HG03342 (cell line): Measurements from ENCODE around the gene NHS.
A peak's percentile ranks its signal among the peaks of the same experiment; 100 is the strongest.

Experiments
- ATAC-seq: cut with Tn5 transposase; IDR thresholded peaks from one replicate; pipeline ENCODE4 v1.9.1; 2021; ENCODE audit warnings: mild to moderate bottlenecking, moderate library complexity; ENCODE audit not compliant: unreplicated experiment

The NHS gene

DNA sequence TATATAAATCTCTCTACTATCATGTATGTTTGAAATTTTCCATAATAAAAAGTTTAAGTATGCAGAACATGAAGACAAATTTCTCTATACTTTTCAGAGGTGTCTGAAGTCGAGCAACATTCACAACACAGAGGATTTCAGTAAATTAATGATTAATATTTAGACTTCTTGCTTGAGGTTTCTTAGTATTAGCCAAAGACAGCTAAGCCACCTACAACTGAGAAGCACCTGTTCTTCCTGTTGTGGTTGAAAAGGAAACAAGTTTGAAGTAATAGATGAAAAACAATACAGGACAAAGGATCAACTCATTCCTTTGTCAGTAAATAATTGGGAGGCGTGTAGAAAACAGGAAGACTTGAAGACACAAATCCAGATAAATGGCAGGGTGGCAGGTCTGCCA lies 383.4 kb downstream of the NHS start:
- ATAC-seq: peak; percentile 76

DNA sequence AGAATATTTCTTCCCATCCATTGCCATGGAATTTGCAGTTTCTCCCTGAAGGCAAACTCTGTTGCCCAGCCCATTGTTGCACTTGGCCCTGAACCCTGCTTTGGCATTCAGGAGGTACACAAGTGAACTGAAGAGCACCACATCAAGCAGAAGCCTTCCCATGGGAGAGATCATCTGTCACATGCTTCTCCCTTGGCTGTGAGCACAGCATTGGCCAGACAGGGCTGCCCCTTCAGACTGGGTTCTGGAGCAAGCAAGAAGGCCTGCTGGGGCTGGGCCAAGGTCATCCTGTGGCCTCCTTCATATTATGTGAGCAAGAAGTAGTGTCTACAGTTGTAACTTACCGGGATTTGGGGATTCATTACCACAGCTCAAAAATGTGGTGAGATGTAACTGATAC lies 385.0 kb downstream of the NHS start:
- ATAC-seq: no peak

DNA sequence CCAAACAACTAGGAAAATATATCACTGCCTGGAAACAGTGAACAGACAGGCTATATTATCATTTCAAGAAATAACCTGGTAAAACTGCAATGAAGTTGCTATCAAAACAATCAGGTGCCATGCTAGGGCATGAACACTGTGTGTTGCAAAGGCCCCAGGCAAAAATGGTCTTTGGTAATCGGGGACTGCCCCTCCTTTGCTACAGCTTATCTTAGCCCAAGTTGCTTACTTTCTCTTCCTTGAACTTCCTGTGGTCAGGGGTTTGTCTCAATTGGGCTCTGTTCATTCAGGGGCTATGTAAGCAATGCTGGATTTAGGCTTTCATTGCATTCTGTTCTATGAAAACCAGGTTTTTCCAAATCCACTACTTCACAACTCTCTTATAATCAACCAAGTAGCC lies 392.7 kb downstream of the NHS start:
- no peak for ATAC-seq

DNA sequence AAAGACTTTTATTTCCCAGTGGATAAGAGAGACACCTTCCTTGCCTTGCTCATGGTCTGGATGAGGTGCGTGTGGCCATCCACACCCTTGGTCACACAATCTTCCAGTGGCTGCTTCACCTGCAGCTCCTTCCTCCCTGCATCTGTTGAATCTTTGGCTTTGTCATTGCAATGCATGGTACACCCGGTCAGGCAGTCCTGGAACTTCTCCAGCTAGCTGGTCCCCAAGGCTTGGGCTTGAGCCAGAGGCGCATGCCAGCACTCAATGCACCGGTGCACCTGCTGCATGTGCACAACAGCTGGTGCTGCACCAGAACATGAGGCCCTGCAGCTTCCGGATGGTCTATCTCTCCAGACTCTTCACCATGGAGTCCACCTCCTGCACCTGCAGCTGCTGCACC lies 394.0 kb downstream of the NHS start:
- ATAC-seq: no peak

DNA sequence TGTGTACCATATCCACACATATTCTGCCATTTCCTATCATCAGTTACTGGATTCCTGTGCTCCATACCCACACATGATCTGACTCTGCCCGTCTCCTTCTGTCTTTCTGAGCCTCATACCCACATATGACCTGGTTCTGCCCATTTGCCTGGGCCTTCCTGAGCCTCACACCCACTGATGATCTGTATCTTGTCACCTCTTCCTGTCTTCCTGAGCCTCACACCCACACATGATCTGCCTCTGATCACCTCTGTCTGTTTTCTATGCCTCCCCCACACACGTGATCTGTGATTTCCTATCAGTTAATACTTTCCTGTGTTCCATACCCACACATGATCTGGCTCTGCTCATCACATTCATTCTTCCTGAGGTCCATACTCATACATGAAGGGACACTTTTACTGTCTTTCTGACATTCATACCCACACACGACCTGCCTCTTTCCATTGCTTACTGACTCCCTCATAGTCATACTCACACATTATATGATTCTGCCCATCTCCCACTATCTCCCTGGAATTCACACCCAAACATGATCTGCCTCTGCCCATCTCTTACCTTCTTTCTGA lies 394.8 kb downstream of the NHS start:
- ATAC-seq: no peak

DNA sequence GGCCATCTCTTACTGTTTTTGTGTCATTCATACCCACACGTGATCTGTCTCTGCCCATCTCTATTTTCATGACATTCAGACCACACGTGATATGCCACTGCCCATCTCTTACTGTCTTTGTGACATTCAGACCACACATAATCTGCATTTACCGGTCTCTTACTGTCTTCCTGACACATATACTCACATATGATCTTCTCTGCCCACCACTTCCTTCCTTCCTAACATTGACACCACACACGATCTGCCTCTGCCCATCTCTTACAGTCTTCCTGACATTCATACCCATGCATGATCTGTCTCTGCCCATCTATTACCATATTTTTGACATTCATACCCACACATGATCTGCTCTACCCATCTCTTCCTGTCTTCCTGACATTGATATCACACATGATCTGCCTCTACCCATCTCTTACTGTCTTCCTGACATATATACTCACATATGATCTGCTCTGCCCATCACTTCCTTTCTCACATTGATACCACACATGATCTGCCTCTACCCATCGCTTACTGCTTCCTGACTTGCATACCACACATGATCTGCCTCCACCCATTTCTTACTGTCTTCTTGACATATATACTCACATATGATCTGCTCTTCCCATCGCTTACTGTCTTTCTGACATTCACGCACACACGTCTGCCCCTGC lies 398.3 kb downstream of the NHS start:
- no peak for ATAC-seq

DNA sequence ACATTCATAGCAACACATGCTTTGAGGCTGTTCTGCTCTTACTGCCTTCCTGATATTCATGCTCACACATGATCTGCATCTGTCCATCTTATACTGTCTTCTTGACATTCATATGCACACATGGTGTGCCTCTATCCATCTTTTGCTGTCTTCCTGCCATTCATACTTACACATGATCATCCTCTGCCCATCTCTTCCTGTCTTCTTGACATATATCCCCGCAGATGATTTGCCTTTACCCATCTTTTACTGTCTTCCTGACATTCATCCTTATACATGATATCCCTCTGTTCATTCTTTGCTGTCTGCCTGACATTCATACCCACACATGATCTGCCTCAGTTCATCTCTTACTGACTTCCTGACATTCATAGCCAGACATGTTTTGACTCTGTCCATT lies 399.1 kb downstream of the NHS start:
- ATAC-seq: no peak

DNA sequence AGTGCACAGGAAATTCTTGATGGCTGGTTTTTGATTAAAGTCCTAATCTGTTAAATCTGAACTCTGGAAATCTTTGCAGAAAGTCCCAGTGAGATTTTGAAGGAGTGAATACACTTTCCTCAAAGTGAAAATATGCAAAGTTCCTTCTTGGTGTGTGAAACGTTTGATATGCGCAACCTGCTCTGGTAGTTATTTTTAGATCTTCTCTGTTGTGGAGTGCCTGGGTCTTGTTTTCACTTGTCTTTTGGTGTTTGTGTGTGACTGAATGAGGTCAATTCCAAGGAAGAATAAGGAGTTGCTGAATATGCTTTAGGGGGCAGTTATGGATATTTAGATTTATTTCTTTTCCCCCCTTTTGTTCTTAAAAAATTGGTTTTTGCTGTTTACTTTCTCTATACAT lies 404.0 kb downstream of the NHS start:
- no peak for ATAC-seq

DNA sequence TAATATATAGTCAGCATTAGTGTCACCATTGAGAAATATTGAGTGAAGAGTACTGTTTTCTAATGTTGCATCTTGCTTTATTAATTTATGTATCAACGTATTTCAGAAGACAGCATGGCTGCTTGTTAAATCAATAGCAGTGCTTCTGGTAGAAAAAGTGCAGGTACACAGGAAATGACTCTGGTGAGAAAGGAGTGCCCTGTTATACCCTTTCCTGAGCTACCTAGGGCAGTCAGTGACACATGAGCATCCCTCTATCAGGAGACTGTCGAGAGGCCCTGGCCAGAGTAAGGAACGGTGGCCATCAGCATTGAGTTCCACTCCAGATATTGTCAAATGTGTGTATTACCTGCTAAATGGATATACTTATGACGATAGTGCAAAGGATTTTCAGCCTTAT lies 404.4 kb downstream of the NHS start:
- no peak for ATAC-seq
